Measurements from ENCODE around the gene FYTTD1. TPM values are rescaled to one million over a fixed set of nuclear protein-coding genes. Genes with fewer than 3 reads are reported as not detected.

FYTTD1 gene
- total RNA-seq, 1 experiment from 2014 or later, result 45.9 TPM

DNA sequence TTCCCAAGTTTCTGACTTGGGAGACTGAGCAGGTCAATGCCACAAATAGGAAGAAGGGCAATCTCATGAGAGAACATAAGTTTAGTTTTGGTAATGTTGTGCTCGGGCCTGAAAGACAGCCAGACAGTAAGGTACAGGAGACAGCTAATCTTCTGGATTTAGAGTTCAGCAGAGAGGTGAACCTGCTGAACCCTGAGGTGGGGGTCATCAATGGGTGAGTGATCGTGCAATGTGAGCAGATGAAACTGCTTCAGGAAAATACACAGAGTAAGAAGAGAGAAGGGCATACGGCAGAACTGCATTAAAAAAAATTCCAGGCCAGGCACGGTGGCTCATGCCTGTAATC lies 36.2 kb upstream of the FYTTD1 start:
- ChIA-PET POLR2A (interaction anchor here (0.6 to 11.1 kb wide), 6 partner anchors 22 to 236 kb away, joined by 3 to 105 read pairs (median 8); partner anchors contain the start of genes FYTTD1, LRCH3 and RUBCN), CTCF (interaction anchor here (0.6 to 1.4 kb wide), 4 partner anchors 12 to 455 kb away, joined by 3 to 7 read pairs (median 3); no protein-coding TSS in a partner anchor)
- H3K27me3 Mint-ChIP-seq (ENCODE audit: insufficient read depth, unreplicated experiment), result no peaks in the 10 kb centered on the region
- no TSS peak for BruUV-seq (replicated peaks)
- H3K4me3 Mint-ChIP-seq (ENCODE audit: unreplicated experiment), result peak overlapping the region; percentile 82
- H3K4me1 Mint-ChIP-seq (ENCODE audit: insufficient read depth, unreplicated experiment), result peaks cover 19% of the 10 kb centered on the region
- DNase-seq (ENCODE audit: unreplicated experiment), result no peak
- no peaks in the 10 kb centered on the region for H3K9me3 Mint-ChIP-seq (ENCODE audit: unreplicated experiment)
- H3K36me3 Mint-ChIP-seq (ENCODE audit: insufficient read depth, unreplicated experiment), result peaks cover 9% of the 10 kb centered on the region
- H3K27ac Mint-ChIP-seq (ENCODE audit: low read depth, unreplicated experiment), result peak overlapping the region; percentile 98
- no peak for TF ChIP-seq CTCF (IDR thresholded peaks at IDR 0.05; ENCODE audit: unreplicated experiment)
- intact Hi-C loops (cut with micrococcal nuclease), result loop anchor here (2.0 kb wide), 1 partner anchor 37 kb away; no protein-coding TSS in a partner anchor

GRCh38 chr3:197714251-197714650 lies 35.4 kb upstream of the FYTTD1 start:
- BruUV-seq (replicated peaks), result no TSS peak
- no peak overlapping the region for H3K4me3 Mint-ChIP-seq (ENCODE audit: unreplicated experiment)
- CTCF ChIA-PET, result interaction anchor here (1.4 kb wide), 1 partner anchor 82 kb away, joined by 7 read pairs; no protein-coding TSS in a partner anchor
- intact Hi-C loops (cut with micrococcal nuclease), result no loop called here
- peaks cover 27% of the 10 kb centered on the region for H3K4me1 Mint-ChIP-seq (ENCODE audit: insufficient read depth, unreplicated experiment)
- H3K27me3 Mint-ChIP-seq (ENCODE audit: insufficient read depth, unreplicated experiment), result no peaks in the 10 kb centered on the region
- H3K9me3 Mint-ChIP-seq (ENCODE audit: unreplicated experiment), result no peaks in the 10 kb centered on the region
- peaks cover 6% of the 10 kb centered on the region for H3K36me3 Mint-ChIP-seq (ENCODE audit: insufficient read depth, unreplicated experiment)
- DNase-seq (ENCODE audit: unreplicated experiment), result no peak
- no peak overlapping the region for H3K27ac Mint-ChIP-seq (ENCODE audit: low read depth, unreplicated experiment)
- no peak for TF ChIP-seq CTCF (IDR thresholded peaks at IDR 0.05; ENCODE audit: unreplicated experiment)
- POLR2A ChIA-PET, result interaction anchor here (1.2 to 11.1 kb wide), 3 partner anchors 21 to 175 kb away, joined by 3 to 105 read pairs (median 63); partner anchors contain the start of genes FYTTD1 and RUBCN

DNA sequence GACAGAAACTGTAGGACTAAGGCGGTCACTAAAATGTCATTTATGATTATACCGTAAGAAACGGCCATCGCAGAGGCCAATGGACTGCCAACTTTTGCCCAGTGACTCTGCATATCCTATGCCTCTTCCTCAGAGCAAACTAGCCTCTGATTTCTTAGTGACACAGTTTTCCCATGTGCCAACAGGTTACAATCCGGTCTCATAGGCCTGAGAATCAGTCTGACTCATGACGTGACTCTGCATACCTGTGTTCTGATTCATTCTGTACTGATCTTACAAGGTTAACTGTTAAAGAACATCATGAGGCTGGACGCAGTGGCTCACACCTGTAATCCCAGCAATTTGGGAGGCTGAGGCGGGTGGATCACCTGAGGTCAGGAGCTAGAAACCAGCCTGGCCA lies 30.8 kb upstream of the FYTTD1 start:
- DNase-seq (ENCODE audit: unreplicated experiment), result peak; percentile 95
- TF ChIP-seq CTCF (IDR thresholded peaks at IDR 0.05; ENCODE audit: unreplicated experiment), result no peak
- H3K4me3 Mint-ChIP-seq (ENCODE audit: unreplicated experiment), result peak overlapping the region; percentile 14
- POLR2A ChIA-PET, result interaction anchor here (0.7 to 11.1 kb wide), 8 partner anchors 11 to 136 kb away, joined by 3 to 105 read pairs (median 4); partner anchors contain the start of genes FYTTD1, LRCH3 and RUBCN
- H3K36me3 Mint-ChIP-seq (ENCODE audit: insufficient read depth, unreplicated experiment), result peaks cover 7% of the 10 kb centered on the region
- H3K9me3 Mint-ChIP-seq (ENCODE audit: unreplicated experiment), result peaks cover 17% of the 10 kb centered on the region
- no peaks in the 10 kb centered on the region for H3K27me3 Mint-ChIP-seq (ENCODE audit: insufficient read depth, unreplicated experiment)
- intact Hi-C loops (cut with micrococcal nuclease), result loop anchor here (1.0 kb wide), 1 partner anchor 11 kb away; no protein-coding TSS in a partner anchor
- BruUV-seq (replicated peaks), result no TSS peak
- CTCF ChIA-PET, result interaction anchor here (0.7 to 1.2 kb wide), 3 partner anchors 31 to 171 kb away, joined by 3 to 4 read pairs (median 3); no protein-coding TSS in a partner anchor
- peaks cover 19% of the 10 kb centered on the region for H3K4me1 Mint-ChIP-seq (ENCODE audit: insufficient read depth, unreplicated experiment)
- H3K27ac Mint-ChIP-seq (ENCODE audit: low read depth, unreplicated experiment), result peak overlapping the region; percentile 94

DNA sequence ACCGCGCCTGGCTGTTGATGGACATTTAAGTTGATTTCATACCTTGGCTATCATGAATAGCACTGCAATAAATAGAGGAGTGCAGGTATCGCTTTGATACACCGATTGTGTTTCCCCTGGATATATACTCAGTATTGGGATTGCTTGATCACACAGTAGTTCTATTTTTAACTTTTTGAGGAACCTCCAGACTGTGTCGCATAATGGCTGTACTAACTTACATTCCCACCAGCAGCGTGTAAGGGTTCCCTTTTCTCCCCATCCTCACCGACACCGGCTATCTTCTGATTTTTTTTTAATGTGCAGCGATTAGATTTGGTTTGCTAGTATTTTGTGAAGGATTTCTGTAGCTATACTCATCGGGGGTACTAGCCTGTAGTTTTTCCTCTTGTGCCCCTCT lies 29.0 kb upstream of the FYTTD1 start:
- BruUV-seq (replicated peaks), result no TSS peak

More for the DNA sequence above, 29.0 kb upstream of the FYTTD1 start:
- DNase-seq (ENCODE audit: unreplicated experiment), result no peak
- TF ChIP-seq CTCF (IDR thresholded peaks at IDR 0.05; ENCODE audit: unreplicated experiment), result no peak
- Mint-ChIP-seq H3K4me3 (ENCODE audit: unreplicated experiment) (no peak overlapping the region), H3K9me3 (ENCODE audit: unreplicated experiment) (peaks cover 17% of the 10 kb centered on the region), H3K4me1 (ENCODE audit: insufficient read depth, unreplicated experiment) (peaks cover 19% of the 10 kb centered on the region), H3K27ac (ENCODE audit: low read depth, unreplicated experiment) (no peak overlapping the region), H3K27me3 (ENCODE audit: insufficient read depth, unreplicated experiment) (no peaks in the 10 kb centered on the region), H3K36me3 (ENCODE audit: insufficient read depth, unreplicated experiment) (peaks cover 7% of the 10 kb centered on the region)
- ChIA-PET POLR2A (interaction anchor here (1.3 to 11.1 kb wide), 4 partner anchors 8 to 33 kb away, joined by 3 to 105 read pairs (median 15); partner anchors contain the start of genes FYTTD1 and RUBCN), CTCF (no interaction called here)
- intact Hi-C loops (cut with micrococcal nuclease), result no loop called here
